ENCODE measurements around the gene MAML2.

The MAML2 gene

GRCh38 chr11:96122601-96123074, 220.4 kb downstream of the MAML2 start:
- H3K4me3 ChIP-seq: no peak overlapping the region
- no peak for DNase-seq (ENCODE audit: low spot score)
- TF ChIP-seq CTCF (IDR thresholded peaks at IDR 0.05): no peak
- no peak overlapping the region for H3K27ac ChIP-seq

GRCh38 chr11:96119211-96119610, 223.8 kb downstream of the MAML2 start:
- DNase-seq (ENCODE audit: low spot score): no peak
- TF ChIP-seq CTCF (IDR thresholded peaks at IDR 0.05): no peak
- no peak overlapping the region for H3K27ac ChIP-seq
- no peak overlapping the region for H3K4me3 ChIP-seq

GRCh38 chr11:96116376-96116775, 226.6 kb downstream of the MAML2 start:
- TF ChIP-seq CTCF (IDR thresholded peaks at IDR 0.05): no peak
- DNase-seq (ENCODE audit: low spot score): no peak
- H3K27ac ChIP-seq: no peak overlapping the region
- H3K4me3 ChIP-seq: no peak overlapping the region

GRCh38 chr11:96114178-96115064, 228.6 kb downstream of the MAML2 start:
- Histone ChIP-seq H3K4me3 (no peak overlapping the region), H3K27ac (peak overlapping the region; percentile 1 to 10)
- DNase-seq (ENCODE audit: low spot score): no peak
- TF ChIP-seq CTCF (IDR thresholded peaks at IDR 0.05): no peak

- peak overlapping the region; percentile 41 to 61 for H3K27ac ChIP-seq
- no peak for DNase-seq (ENCODE audit: low spot score)
- no peak for TF ChIP-seq CTCF (IDR thresholded peaks at IDR 0.05)
- peak overlapping the region; percentile 14 for H3K4me3 ChIP-seq
These were observed 229.8 kb downstream of the MAML2 start for GRCh38 chr11:96113193-96113681.

GRCh38 chr11:96112192-96113128, 230.5 kb downstream of the MAML2 start:
- peak overlapping the region; percentile 61 to 75 for H3K27ac ChIP-seq
- no peak for TF ChIP-seq CTCF (IDR thresholded peaks at IDR 0.05)
- DNase-seq (ENCODE audit: low spot score): no peak
- H3K4me3 ChIP-seq: no peak overlapping the region

Measured in coronary artery (tissue), 2 donors.